Psoas muscle (tissue), 8 donors: Measurements from ENCODE around the gene GABBR2. TPM values are rescaled to one million over a fixed set of nuclear protein-coding genes. Genes with fewer than 3 reads are reported as not detected.

Experiments
- ATAC-seq, 4 donors: fragments of 200-7000 bp; cut with Tn5 transposase; one replicate each; pipeline ENCODE4 v1.9.1; 2020; ENCODE audit warnings: moderate library complexity in 3 of 4, mild to moderate bottlenecking in 2 of 4
- DNase-seq, 2 donors: peaks; one replicate each; pipeline ENCODE4 v3.0.0-alpha.2; 2020
- H3K27ac ChIP-seq: fragments of 200-600 bp; one replicate; pipeline ENCODE4 v1.8.0; 2022
- H3K27me3 ChIP-seq, 3 donors: fragments of 200-600 bp in 1 of 3; one replicate each; pipeline versions ENCODE4 v1.6.1 to v1.8.0; 2013 to 2022; ENCODE audit warnings: low read length in 2 of 3, mild to moderate bottlenecking in 2 of 3, moderate library complexity in 1 of 3; ENCODE audit not compliant: insufficient read depth in 3 of 3
- H3K36me3 ChIP-seq, 2 donors: fragments of 200-600 bp in 1 of 2; one replicate each; pipeline versions ENCODE4 v1.6.1 to v1.8.0; 2013 to 2022; ENCODE audit warnings: low read depth in 1 of 2, mild to moderate bottlenecking in 1 of 2, moderate library complexity in 1 of 2; ENCODE audit not compliant: insufficient read depth in 1 of 2
- H3K4me1 ChIP-seq: fragments of 200-600 bp; one replicate; pipeline ENCODE4 v1.8.0; 2022
- H3K4me3 ChIP-seq: fragments of 200-600 bp; one replicate; pipeline ENCODE4 v1.8.0; 2022; ENCODE audit warnings: mild to moderate bottlenecking
- H3K9me3 ChIP-seq: fragments of 200-600 bp; one replicate; pipeline ENCODE4 v1.8.0; 2022
- WGBS, 3 donors: extraction: QIAGEN DNeasy Blood & Tissue Kit; methylation state at CpG; one replicate each; pipeline versions ENCODE4 v1.1.6 to v1.1.7; 2013; 5-methylcytosine and 5-hydroxymethylcytosine counted together
- intact Hi-C, 2 donors: fragments of 100-400 bp; cut with DNase I; formaldehyde crosslinking; loops; one replicate each; pipeline versions ENCODE4 v1.11.0 to v1.14.2; 2022
- polyA plus RNA-seq, 3 donors: library from polyadenylated mRNA; stranded (reverse); fragments of 200-250 nt; gene quantifications; one replicate each; pipeline ENCODE4 v1.2.3, GENCODE V29; 2013
- total RNA-seq, 4 donors: library from RNA; stranded (reverse); fragmentation: NEBNext Ultra II Directional in 2 of 4; extraction: Animal tissue kit (Norgen Biotek cat#: 25700) in 2 of 4; gene quantifications; one replicate each; pipeline versions ENCODE4 v1.2.1 to v1.2.4, GENCODE V29; 2021 to 2023
- TF ChIP-seq, protein P1 (sequence below): fragments of 200-600 bp; IDR thresholded peaks from one replicate; pipeline ENCODE4 v1.8.0; 2022; ENCODE audit warnings: antibody characterized with exemption
- donor health status: healthy with polysubstance abuse.
- donor health status: DM: no; HTN: no; CAD: no; lungs with moderate emphysema.
- donor health status: Bipolar disorder and iron deficiency.
- donor health status: healthy.
- donor health status: DM: yes; HTN: yes; CAD: no.
- donor health status: DM: no; HTN: no; CAD: no.
- donor health status: DM: no; HTN: no; CAD: no.
- donor health status: DM: yes; HTN: yes; CAD: no.

Gene GABBR2
- total and polyA plus RNA-seq, 7 donors, result 0.08 to 0.66 (median 0.38) TPM

DNA sequence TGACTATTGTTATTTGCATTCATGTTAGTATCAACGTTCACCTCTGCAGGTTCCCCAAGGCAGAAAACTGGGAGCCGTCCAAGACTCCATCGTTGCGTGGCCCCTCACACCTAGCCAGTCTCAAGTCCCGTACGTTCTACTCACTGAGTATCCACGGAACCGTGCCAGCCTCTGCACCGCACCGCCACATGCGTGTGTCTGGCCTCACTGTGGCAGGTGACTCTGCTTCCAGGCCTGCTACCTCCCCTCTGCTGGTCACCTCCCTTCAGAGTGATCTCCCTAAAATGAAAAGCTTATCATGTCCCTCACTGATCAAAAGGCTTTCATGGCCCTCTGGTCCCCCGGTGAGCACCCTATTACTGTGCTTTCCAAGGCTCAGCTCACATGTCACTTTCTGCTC lies 108.1 kb downstream of the GABBR2 start:
- TF ChIP-seq, protein P1, sequence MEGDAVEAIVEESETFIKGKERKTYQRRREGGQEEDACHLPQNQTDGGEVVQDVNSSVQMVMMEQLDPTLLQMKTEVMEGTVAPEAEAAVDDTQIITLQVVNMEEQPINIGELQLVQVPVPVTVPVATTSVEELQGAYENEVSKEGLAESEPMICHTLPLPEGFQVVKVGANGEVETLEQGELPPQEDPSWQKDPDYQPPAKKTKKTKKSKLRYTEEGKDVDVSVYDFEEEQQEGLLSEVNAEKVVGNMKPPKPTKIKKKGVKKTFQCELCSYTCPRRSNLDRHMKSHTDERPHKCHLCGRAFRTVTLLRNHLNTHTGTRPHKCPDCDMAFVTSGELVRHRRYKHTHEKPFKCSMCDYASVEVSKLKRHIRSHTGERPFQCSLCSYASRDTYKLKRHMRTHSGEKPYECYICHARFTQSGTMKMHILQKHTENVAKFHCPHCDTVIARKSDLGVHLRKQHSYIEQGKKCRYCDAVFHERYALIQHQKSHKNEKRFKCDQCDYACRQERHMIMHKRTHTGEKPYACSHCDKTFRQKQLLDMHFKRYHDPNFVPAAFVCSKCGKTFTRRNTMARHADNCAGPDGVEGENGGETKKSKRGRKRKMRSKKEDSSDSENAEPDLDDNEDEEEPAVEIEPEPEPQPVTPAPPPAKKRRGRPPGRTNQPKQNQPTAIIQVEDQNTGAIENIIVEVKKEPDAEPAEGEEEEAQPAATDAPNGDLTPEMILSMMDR, result no peak
- Histone ChIP-seq H3K9me3 (no peaks in the 10 kb centered on the region), H3K27me3 (peaks cover 0 to 2% (median 0%) of the 10 kb centered on the region in 3 donors), H3K36me3 (no peaks in the 10 kb centered on the region), H3K27ac (no peak overlapping the region), H3K4me3 (no peak overlapping the region), H3K4me1 (no peaks in the 10 kb centered on the region)
- no peak for DNase-seq
- 76 to 87% (median 84%) methylated on average over 12 of the region's 12 CpGs for WGBS, 3 donors
- ATAC-seq, result no peak
- intact Hi-C loops, result no loop called here

DNA sequence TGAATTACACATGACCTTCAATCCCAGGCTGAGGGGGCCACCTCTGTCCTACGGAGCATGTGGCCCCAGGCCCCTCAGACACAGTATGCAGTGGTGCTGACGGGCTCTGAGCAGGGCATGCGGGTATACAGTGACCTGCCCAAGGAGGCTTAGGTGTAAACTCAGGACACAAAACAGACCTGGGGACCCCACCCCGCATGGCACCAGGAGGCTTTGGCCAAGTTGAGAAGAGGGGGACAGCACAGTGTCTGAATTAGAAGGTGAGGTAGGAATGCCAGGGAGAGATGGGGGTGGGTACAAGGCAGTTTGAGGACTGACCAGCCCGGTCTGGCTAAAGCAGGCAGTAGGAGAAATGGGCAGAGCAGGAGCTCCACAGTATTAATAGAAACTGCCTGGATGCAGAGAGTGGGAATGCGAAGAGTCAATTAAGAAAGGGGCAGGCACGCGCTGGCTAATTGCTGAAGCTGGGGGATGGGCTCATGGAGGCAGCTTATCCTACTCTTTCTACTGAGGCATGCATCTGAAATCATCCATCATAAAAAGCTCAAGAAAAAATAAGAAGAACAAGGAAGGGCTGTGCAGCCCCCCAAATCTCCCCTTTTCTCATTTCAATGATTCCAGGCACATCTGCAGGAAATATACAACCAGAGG lies 109.0 kb downstream of the GABBR2 start:
- no peaks in the 10 kb centered on the region for H3K36me3 ChIP-seq
- H3K27me3 ChIP-seq, result peaks cover 0 to 2% (median 0%) of the 10 kb centered on the region in 3 donors
- WGBS, 3 donors, result 65 to 74% (median 71%) methylated on average over 8 of the region's 8 CpGs
- no peak for DNase-seq
- H3K4me1 ChIP-seq, result no peaks in the 10 kb centered on the region
- intact Hi-C loops, result no loop called here
- TF ChIP-seq, protein P1, result no peak
- no peak overlapping the region for H3K4me3 ChIP-seq
- H3K27ac ChIP-seq, result no peak overlapping the region
- no peak for ATAC-seq
- H3K9me3 ChIP-seq, result no peaks in the 10 kb centered on the region

DNA sequence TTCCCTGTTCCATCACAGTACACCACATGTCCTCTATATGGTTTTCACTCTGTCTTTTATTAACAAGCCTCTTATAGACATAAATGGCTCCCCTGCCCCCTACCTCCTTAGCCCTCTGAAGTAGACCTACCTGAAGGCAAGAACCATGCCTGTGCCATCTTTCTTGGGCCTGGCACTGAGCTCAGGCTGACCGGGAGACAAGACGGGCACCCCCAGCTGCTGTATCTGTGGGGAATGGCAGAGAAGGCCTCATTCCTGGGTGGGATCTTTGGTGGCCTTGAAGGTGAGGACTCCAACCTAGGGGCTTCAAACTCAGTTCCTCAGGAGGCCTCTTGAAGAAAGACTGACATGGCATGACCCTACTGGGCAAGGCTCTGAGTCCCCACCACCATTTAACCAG lies 109.9 kb downstream of the GABBR2 start:
- DNase-seq (no peak), ATAC-seq (no peak)
- 85 to 91% (median 89%) methylated on average over 2 of the region's 2 CpGs for WGBS, 3 donors
- H3K27me3 ChIP-seq, result peaks cover 0 to 2% (median 0%) of the 10 kb centered on the region in 3 donors
- intact Hi-C loops, result no loop called here
- TF ChIP-seq, protein P1, result no peak
- H3K27ac ChIP-seq, result no peak overlapping the region
- no peaks in the 10 kb centered on the region for H3K36me3 ChIP-seq
- no peak overlapping the region for H3K4me3 ChIP-seq
- H3K4me1 ChIP-seq, result no peaks in the 10 kb centered on the region
- no peaks in the 10 kb centered on the region for H3K9me3 ChIP-seq

DNA sequence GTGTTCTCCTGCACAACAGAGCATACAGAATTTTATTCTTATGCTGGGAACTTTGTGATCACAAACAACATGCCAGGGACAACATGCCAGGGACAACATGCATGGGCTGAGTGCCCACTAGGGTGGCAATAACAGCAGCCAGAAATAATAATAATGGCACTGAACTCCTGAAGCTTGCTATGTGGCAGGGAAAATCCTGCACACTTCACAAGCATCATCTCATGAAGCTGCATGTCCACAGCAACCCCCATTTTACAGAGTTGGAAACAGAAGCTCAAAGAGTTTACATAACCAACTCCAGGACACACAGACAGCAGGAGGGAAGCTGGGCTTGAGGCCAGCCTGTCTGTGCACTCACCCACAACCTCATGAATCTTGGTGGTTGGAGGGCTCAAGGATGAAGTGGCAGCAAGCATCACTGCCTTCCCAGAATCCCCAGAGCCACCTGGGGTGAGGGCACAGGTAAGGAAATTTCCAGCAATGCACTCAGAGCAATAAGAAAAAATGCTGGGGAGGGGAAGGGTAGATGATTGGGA lies 111.4 kb downstream of the GABBR2 start:
- TF ChIP-seq, protein P1, result no peak
- Histone ChIP-seq H3K4me1 (no peaks in the 10 kb centered on the region), H3K27ac (no peak overlapping the region), H3K36me3 (no peaks in the 10 kb centered on the region), H3K9me3 (no peaks in the 10 kb centered on the region), H3K4me3 (no peak overlapping the region), H3K27me3 (peaks cover 0 to 2% (median 0%) of the 10 kb centered on the region in 3 donors)
- ATAC-seq (no peak), DNase-seq (no peak)
- intact Hi-C loops, result no loop called here

DNA sequence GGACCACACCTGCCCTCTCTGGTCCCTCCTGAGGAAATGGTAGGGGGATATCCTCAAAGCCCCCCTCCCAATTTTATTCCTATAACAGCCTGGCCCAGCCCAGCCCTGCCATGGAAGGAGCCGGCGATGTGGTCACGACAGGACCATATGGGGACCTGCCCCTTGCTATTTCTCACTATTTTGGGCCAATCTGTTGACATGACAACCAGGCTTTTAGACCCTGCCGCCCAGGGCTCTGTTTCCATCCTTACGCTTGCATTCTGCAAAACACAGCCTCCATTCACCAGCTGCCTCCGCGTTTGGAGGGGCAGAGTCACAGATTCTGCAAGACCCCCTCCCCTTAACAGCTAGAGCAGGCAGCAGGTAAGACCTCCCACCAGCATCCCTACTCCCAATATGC lies 112.2 kb downstream of the GABBR2 start:
- intact Hi-C loops, result no loop called here
- no peaks in the 10 kb centered on the region for H3K36me3 ChIP-seq
- ATAC-seq (no peak), DNase-seq (no peak)
- no peaks in the 10 kb centered on the region for H3K4me1 ChIP-seq
- H3K9me3 ChIP-seq, result no peaks in the 10 kb centered on the region
- H3K27ac ChIP-seq, result no peak overlapping the region
- 36 to 56% (median 44%) methylated on average over 7 of the region's 7 CpGs for WGBS, 3 donors
- no peaks in the 10 kb centered on the region for H3K27me3 ChIP-seq
- TF ChIP-seq, protein P1, result no peak
- no peak overlapping the region for H3K4me3 ChIP-seq
